HG02943 (cell line): ENCODE measurements around the gene XRCC6.
"Not testable (repeated sequence)": the region's sequence is repeated elsewhere in the genome, so short reads cannot be mapped to it uniquely, and the experiment has no call there.

Source experiments
- ATAC-seq: cut with Tn5 transposase; IDR thresholded peaks from one replicate; pipeline ENCODE4 v1.9.1; 2021; ENCODE audit warnings: mild to moderate bottlenecking, low read depth, moderate library complexity; ENCODE audit not compliant: unreplicated experiment

The XRCC6 gene

DNA sequence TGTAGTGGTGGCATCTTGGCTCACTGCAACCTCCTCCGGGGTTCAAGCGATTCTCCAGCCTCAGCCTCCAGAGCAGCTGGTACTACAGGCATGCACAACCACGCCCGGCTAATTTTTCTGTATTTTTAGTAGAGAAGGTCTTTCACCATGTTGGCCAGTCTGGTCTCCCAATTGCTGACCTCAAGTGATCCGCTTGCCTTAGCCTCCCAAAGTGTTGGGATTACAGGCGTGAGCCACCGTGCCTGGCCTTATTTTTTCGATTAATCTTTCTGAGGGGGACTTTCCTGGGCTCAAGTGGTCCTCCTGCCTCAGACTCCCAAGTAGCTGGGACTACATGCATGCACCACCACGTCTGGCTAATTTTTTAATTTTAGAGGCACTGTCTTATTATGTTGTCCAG lies 62.0 kb downstream of the XRCC6 start:
- no peak for ATAC-seq

GRCh38 chr22:41683616-41684015 lies 62.5 kb downstream of the XRCC6 start:
- no peak for ATAC-seq

GRCh38 chr22:41684194-41684593 lies 63.1 kb downstream of the XRCC6 start:
- no peak for ATAC-seq

DNA sequence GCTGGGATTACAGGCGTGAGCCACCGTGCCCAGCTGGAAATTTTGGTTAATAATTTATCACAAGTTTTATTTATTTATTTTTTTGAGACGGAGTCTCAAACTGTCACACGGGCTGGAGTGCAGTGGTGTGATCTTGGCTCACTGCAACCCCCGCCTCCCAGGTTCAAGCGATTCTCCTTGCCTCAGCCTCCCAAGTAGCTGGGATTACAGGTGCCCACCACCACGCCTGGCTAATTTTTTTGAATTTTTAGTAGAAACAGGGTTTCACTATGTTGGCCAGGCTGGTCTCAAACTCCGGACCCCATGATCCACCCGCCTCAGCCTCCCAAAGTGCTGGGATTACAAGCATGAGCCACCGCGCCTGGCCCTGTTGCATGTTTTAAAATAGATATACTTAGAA lies 65.8 kb downstream of the XRCC6 start:
- not testable (repeated sequence) for ATAC-seq

DNA sequence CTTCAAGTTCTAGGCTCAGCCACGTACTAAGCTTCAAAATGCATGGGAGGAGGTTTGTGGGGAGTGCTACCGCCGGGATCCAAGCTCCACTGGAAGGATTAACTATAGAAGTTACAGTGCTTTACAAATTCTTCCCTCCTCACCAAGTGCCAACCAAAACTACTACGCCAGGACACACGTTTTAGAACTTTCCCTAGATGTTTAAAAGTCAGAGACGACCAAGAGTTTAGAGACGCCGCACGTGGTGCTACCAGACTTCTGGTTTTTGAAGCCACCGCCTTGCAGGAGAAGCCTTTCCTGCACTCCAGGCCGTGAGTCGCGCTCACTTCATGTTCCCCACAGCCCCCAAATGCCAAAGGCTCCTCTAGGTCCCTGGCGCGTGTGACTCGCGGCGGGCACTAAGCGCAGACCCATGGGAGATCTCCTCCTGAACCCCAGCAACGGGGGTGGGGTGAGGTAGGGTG lies 66.8 kb downstream of the XRCC6 start:
- no peak for ATAC-seq

GRCh38 chr22:41688365-41689211 lies 67.5 kb downstream of the XRCC6 start, which contains the start of gene SNU13:
Gene SNU13, minus strand, starts transcription at chr22:41688867. Its CDS starts 71 bp downstream, at chr22:41688796.
- ATAC-seq = peak; percentile 68

GRCh38 chr22:41690476-41690875 lies 69.4 kb downstream of the XRCC6 start:
- no peak for ATAC-seq

DNA sequence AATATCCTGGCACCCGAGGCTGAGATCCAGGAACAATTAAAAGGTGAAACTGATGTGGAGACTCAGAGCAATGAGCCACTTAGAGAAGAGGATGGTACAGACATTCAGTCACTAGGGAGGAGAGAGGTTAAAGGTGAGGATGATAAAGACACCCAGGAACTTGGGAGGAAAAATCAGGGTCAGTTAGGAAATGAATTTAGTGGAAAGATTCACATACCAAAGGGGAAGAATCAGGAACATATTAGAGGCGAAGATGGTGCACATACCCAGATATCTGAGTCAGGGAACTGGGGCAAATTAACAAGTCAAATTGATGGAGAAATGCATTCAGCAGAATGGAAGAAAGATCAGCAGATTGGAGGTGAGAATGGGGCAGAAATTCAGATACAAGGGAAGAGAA lies 74.1 kb downstream of the XRCC6 start:
- no peak for ATAC-seq

DNA sequence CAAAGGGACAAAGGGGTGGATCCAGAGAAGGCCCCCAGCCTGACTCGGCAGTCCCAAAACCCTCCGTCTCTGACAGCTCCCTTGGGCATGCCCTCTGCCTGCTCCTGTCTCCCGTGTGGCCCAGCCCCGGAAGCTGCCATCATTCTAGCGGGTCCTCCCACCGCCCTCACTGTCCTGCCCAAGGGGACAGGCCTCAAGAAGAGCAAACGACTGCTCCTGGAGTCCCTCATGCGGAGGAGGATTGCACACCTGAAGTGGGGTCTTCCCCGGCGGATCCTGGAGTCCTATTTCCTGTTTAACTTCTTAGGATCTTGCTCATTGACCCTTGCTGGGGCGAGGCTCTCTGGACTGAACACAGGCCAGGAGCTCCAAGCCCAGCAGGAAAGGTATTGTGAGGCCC lies 75.6 kb downstream of the XRCC6 start:
- ATAC-seq = no peak

GRCh38 chr22:41697126-41697775 lies 76.2 kb downstream of the XRCC6 start:
- no peak for ATAC-seq

- ATAC-seq = no peak
Measured at GRCh38 chr22:41699264-41700107, 78.4 kb downstream of the XRCC6 start, which contains the start of gene MEI1. Gene MEI1, plus strand, starts transcription at chr22:41699503. Its CDS starts 36 bp downstream, at chr22:41699539.

DNA sequence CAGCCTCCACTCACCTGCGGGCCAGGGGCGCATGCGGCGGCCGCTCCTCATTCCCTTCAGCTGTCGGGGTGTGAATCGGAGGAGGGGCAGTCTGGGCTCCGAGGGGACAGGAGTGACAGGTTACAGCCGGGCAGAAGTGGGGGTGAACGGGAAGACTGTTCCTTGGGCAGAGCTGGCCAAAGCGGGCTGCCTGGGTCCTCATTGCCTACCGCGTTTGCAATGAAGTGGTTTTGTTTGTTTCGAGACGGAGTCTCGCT lies 78.9 kb downstream of the XRCC6 start:
- no peak for ATAC-seq

- ATAC-seq = no peak
Measured at GRCh38 chr22:41702763-41703162, 81.7 kb downstream of the XRCC6 start.

- ATAC-seq = no peak
Measured at GRCh38 chr22:41709341-41709740, 88.2 kb downstream of the XRCC6 start.

GRCh38 chr22:41713004-41713403 lies 91.9 kb downstream of the XRCC6 start:
- no peak for ATAC-seq
